ENCODE measurements around the gene PML. TPM values are rescaled to one million over a fixed set of nuclear protein-coding genes. Genes with fewer than 3 reads are reported as not detected.

PML gene
- polyA plus RNA-seq, 1 donor (not counting 4 experiments of a cell fraction or from before 2014, with no cell fraction given), result 20.5 TPM

- peaks cover 12 to 24% of the 10 kb centered on the region in 2 experiments for H3K36me3 ChIP-seq (ENCODE audit: control insufficient read depth in 2 of 2, extremely low read depth in 1 of 2, insufficient read depth in 2 of 2, low read length in 2 of 2)
- no peak overlapping the region for H2AFZ ChIP-seq (ENCODE audit: control insufficient read depth, low read length)
- H3K4me2 ChIP-seq (ENCODE audit: control insufficient read depth, extremely low read depth, insufficient read depth, low read depth, low read length), result no peak overlapping the region
- no peak for FAIRE-seq
- dilution Hi-C loops (cut with MboI; ENCODE audit: extremely low pct_ligation_motif_present, low sequenced_read_pairs), result no loop called here
- no peaks in the 10 kb centered on the region for H3K9me3 ChIP-seq (ENCODE audit: control insufficient read depth, low read depth, low read length)
- no peak overlapping the region for H3K4me3 ChIP-seq (ENCODE audit: control insufficient read depth in 2 of 3, extremely low read depth in 1 of 3, insufficient read depth in 2 of 3, low read depth in 1 of 3, low read length in 3 of 3)
- DNase-seq (ENCODE audit: low read depth, low spot score), result no peak
- H3K9ac ChIP-seq (ENCODE audit: control insufficient read depth, extremely low read depth, insufficient read depth, low read length), result no peak overlapping the region
- H4K20me1 ChIP-seq (ENCODE audit: control insufficient read depth, extremely low read depth, insufficient read depth, low read length), result peaks cover 5% of the 10 kb centered on the region
- no peaks in the 10 kb centered on the region for H3K27me3 ChIP-seq (ENCODE audit: control insufficient read depth, extremely low read depth, insufficient read depth, low read length)
- no peak for TF ChIP-seq CTCF (optimal IDR thresholded peaks at IDR 0.05 in 1 of 3, IDR thresholded peaks at IDR 0.05 in 1 of 3, conservative IDR thresholded peaks at IDR 0.05 in 1 of 3; ENCODE audit: extremely low read depth in 1 of 3, insufficient read depth in 2 of 3, low read length in 3 of 3)
- TF ChIP-seq EZH2 (IDR thresholded peaks at IDR 0.05; ENCODE audit: low read length), result no peak
- peaks cover 3% of the 10 kb centered on the region for H3K4me1 ChIP-seq (ENCODE audit: control insufficient read depth, extremely low read depth, insufficient read depth, low read length)
- H3K9me1 ChIP-seq (ENCODE audit: control insufficient read depth, extremely low read depth, insufficient read depth, low read length), result no peaks in the 10 kb centered on the region
- H3K79me2 ChIP-seq (ENCODE audit: control insufficient read depth, insufficient read depth, low read length), result no peaks in the 10 kb centered on the region
- no peak overlapping the region for H3K27ac ChIP-seq (ENCODE audit: control insufficient read depth, insufficient read depth, low read length)
These were observed 46.8 kb downstream of the PML start for GRCh38 chr15:74041311-74041756.

- dilution Hi-C loops (cut with MboI; ENCODE audit: extremely low pct_ligation_motif_present, low sequenced_read_pairs), result no loop called here
These were observed 47.4 kb downstream of the PML start for GRCh38 chr15:74041777-74042435.

More at GRCh38 chr15:74041777-74042435, 47.4 kb downstream of the PML start:
- no peak overlapping the region for H3K4me2 ChIP-seq (ENCODE audit: control insufficient read depth, extremely low read depth, insufficient read depth, low read depth, low read length)
- H2AFZ ChIP-seq (ENCODE audit: control insufficient read depth, low read length), result no peak overlapping the region
- no peak overlapping the region for H3K9ac ChIP-seq (ENCODE audit: control insufficient read depth, extremely low read depth, insufficient read depth, low read length)
- H4K20me1 ChIP-seq (ENCODE audit: control insufficient read depth, extremely low read depth, insufficient read depth, low read length), result peaks cover 5% of the 10 kb centered on the region
- TF ChIP-seq CTCF (optimal IDR thresholded peaks at IDR 0.05 in 1 of 3, IDR thresholded peaks at IDR 0.05 in 1 of 3, conservative IDR thresholded peaks at IDR 0.05 in 1 of 3; ENCODE audit: extremely low read depth in 1 of 3, insufficient read depth in 2 of 3, low read length in 3 of 3) (no peak), EZH2 (IDR thresholded peaks at IDR 0.05; ENCODE audit: low read length) (no peak)
- no peak overlapping the region for H3K27ac ChIP-seq (ENCODE audit: control insufficient read depth, insufficient read depth, low read length)
- FAIRE-seq (no peak), DNase-seq (ENCODE audit: low read depth, low spot score) (no peak)
- H3K9me1 ChIP-seq (ENCODE audit: control insufficient read depth, extremely low read depth, insufficient read depth, low read length), result no peaks in the 10 kb centered on the region
- no peak overlapping the region for H3K4me3 ChIP-seq (ENCODE audit: control insufficient read depth in 2 of 3, extremely low read depth in 1 of 3, insufficient read depth in 2 of 3, low read depth in 1 of 3, low read length in 3 of 3)
- peaks cover 6 to 21% of the 10 kb centered on the region in 2 experiments for H3K36me3 ChIP-seq (ENCODE audit: control insufficient read depth in 2 of 2, extremely low read depth in 1 of 2, insufficient read depth in 2 of 2, low read length in 2 of 2)
- H3K9me3 ChIP-seq (ENCODE audit: control insufficient read depth, low read depth, low read length), result no peaks in the 10 kb centered on the region
- no peaks in the 10 kb centered on the region for H3K27me3 ChIP-seq (ENCODE audit: control insufficient read depth, extremely low read depth, insufficient read depth, low read length)
- no peaks in the 10 kb centered on the region for H3K79me2 ChIP-seq (ENCODE audit: control insufficient read depth, insufficient read depth, low read length)
- peaks cover 3% of the 10 kb centered on the region for H3K4me1 ChIP-seq (ENCODE audit: control insufficient read depth, extremely low read depth, insufficient read depth, low read length)

Measured in keratinocyte (primary cell).